Activated naive CD4-positive, alpha-beta T cell treated with anti-CD3 and anti-CD28 coated beads, Interleukin-2, amount 50 U/mL, for 16 hours (primary cell): ENCODE results near the gene RAC2.
"Not testable (repeated sequence)": the region's sequence is repeated elsewhere in the genome, so short reads cannot be mapped to it uniquely, and the experiment has no call there.

Source experiments
- DNase-seq: peaks from one replicate; pipeline ENCODE4 v3.0.0-alpha.2; 2020

Gene RAC2

DNA sequence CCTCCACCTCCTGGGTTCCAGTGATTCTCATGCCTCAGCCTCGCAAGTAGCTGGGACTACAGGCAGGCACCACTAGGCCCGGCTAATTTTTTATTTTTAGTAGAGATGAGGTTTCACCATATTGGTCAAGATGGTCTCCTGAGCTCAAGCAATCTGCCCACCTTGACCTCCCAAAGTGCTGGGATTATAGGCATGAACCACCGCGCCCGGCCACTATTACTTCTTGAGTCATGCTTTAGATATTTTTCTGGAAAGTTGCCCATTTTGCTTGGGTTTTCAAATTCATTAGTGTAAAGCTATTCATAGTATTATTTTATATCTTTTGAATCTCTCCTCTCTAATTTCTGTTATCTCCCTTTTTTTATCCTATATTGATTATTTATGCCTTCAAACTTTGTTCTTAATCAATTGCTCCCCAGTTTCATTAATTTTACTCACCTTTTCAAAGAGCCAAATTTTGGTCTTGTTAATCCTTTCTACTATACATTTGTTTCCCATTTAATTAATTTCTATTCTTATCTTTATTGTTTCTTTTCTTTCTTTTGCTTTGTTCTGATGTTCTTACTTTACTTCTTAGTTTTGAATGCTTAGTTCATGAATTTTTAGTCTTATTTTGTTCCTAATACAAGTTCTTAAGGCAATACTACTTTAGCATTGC lies 10.3 kb upstream of the RAC2 start:
- no peak for DNase-seq

DNA sequence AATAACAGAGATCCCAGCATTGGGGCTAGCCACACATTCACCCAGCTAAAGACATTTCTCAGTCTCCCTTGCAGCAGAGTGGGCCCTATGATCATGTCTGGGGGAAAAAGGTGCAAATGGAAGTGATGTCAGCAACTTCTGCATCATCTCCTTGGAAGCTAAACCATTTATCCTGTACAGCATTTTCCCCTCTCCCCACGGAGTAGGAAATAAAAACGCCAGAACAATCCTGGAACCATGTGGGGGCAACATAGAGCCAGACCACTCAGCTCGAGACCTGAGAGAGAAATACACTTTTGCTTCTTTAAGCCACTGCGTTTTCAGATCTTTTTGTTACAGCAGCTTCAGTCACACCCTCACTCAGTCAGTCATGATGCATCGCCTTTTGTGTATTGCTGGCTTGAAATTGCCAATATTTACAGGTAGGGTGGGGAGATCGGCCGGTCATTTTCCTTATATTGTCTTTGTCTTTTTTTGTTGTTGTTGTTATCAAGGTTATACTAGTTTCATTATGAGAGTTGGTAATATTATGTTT lies 9.1 kb upstream of the RAC2 start:
- DNase-seq: no peak

DNA sequence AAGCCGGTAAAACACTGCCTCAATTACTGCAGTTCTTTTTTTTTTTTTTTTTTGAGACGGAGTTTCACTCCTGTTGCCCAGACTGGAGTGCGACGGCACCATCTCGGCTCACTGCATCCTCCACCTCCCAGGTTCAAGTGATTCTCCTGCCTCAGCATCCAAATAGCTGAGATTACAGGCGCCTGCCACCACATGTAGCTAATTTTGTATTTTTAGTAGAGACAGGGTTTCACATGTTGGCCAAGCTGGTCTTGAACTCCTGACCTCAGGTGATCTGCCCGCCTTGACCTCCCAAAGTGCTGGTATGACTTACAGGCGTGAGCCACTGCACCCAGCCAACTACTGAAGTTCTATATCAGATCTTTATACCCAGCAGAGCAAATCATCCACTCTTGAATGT lies 7.8 kb upstream of the RAC2 start:
- DNase-seq: not testable (repeated sequence)

DNA sequence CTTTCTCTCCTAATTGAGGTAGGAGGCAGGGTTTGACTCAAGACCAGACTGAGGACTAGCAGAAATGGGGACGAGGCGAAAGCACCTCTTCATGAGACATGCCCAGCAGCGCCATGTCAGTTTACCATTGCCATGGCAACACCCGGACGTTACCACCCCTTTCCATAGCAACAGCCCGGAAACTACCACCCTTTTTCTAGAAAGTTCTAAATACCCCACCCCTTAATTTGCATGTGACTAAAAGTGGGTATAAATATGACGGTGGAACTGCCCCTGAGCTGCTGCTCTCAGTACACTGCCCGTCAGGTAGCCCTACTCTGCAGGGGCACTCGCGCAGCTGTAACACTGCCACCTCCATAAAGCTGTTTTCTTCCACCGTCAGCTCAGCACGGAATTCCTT lies 5.9 kb upstream of the RAC2 start:
- no peak for DNase-seq

DNA sequence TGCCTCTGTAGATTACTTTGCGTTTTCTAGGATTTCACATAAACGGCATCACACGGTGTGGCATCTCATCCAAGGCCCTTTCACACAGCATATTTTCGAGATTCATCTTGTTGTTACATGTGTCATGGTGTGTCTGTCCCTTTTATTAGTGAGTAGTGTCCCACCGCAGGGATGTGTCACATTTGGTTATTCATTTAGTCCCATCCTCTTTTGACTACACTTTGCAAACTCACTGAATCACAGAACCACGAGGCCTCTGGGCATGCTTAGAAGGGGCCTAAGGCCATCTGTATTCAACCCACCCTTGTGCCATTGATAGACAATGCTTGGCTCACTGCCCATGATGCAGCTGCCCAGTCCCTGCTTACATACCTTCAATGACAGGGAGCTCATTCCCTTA lies 4.2 kb upstream of the RAC2 start:
- no peak for DNase-seq

DNA sequence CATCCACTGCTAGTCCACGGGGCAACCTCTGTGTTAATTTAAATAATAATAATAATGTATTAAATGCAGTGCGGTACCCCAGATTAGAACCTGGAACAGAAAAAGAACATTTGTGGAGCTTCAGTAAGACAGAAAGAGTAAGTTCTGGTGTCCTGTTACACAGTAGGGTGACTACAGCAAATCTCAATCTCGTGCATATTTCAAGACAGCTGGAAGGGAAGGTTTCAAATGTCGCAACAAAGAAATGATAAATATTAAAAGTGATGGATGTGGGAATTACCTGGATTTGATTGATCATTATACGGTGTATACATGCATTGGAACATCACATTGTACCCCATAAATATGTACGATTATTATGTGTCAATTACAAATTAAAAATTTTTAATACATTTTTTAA lies 1.7 kb upstream of the RAC2 start:
- DNase-seq: no peak

DNA sequence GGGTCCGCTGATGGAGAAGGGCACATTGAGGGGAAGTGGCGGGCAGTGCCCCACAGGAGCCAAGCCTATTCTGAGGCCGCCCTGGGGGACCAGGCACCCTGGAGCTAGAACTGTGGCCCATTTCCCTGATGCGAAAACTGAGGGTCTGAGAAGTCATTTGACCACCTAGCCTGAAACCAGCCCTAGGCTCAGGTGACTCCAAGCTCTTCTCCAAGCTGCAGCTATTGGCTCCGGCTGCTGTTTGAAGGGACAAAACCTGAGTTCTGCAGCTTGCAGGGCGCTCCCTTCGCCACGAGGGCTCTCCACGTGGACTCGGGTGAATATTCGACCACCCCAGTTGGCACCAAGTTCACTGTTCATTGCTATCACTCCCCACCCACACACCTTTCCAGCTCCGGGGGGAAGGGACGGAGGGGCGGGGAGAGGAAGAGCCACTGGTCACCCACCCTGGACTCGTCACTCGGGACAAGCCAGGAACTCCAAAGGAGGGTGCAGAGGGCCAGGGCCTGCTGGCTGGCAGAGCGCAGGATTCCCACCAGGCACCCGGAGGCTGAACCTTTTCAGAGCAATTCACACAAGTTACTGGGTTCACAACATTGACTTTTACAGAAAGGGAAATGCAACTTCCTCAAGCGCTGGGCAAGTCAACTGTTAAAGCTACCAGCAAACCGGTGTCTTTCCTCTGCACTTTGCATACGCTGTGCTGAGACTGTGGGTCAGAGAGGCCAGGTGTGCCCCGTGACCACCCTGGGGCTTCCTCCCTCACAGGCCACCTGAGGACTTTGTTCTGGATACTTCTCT lies 1.1 kb upstream of the RAC2 start:
- DNase-seq: no peak

DNA sequence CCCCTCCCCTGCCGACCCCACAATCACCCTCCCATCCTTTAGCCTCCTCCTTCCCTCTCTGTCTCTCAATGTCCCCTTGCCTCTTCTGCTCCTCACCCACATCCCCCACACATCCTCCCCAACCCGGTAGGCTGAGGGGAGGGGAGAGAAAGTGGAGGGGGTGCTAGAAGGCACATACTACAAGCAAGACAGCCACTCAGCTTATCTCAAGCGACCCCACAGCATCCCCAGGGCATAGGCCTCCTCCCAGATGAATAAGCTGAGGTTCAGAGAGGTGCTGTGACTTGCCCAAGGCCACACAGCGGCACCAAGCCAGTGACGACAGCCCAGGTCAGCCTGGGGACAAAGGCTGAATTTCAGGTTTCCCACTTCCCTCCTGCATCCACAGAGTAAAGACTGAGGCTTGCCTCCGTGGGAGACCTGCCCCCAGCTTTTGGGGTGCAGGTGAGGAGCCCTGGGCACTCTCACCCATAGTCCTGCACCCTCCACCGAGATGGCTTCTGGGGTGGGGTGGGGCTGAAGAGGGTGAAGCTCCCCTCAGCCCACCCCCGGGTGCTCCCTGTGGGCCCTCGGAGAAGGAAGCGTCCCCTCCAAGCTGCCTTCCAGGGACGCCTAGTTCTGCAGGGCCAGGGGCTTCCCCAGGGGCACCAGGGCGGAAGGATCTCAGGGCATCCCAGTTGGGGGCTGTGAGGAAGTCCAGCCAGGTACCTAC lies 511 bp downstream of the RAC2 start:
- DNase-seq: no peak

DNA sequence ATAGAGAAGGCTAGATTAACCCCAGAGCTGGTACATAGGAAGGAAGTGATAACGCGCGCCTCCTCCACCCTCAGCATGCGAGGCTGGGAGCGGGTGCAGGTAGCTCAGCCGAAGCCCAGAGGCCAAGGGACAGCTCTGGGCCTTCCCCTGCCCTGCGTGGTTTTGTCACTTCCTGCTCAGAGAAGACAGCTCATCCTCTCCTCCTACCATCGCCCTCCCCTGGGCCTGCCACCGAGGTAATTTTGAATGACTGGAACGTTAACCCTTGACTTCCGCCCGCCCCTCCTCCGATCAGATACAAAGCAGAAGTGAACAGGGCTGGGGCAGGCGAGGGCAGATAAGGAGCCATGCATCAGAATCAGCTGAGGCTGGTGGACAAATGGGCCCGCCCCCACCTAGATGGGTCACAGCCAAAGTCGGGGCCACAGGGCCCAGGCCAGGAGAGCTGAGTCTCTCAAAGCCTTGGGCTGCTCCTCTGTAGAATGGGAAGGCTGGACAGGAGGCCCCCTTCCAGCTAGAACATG lies 1.6 kb downstream of the RAC2 start:
- DNase-seq: peak; percentile 90

DNA sequence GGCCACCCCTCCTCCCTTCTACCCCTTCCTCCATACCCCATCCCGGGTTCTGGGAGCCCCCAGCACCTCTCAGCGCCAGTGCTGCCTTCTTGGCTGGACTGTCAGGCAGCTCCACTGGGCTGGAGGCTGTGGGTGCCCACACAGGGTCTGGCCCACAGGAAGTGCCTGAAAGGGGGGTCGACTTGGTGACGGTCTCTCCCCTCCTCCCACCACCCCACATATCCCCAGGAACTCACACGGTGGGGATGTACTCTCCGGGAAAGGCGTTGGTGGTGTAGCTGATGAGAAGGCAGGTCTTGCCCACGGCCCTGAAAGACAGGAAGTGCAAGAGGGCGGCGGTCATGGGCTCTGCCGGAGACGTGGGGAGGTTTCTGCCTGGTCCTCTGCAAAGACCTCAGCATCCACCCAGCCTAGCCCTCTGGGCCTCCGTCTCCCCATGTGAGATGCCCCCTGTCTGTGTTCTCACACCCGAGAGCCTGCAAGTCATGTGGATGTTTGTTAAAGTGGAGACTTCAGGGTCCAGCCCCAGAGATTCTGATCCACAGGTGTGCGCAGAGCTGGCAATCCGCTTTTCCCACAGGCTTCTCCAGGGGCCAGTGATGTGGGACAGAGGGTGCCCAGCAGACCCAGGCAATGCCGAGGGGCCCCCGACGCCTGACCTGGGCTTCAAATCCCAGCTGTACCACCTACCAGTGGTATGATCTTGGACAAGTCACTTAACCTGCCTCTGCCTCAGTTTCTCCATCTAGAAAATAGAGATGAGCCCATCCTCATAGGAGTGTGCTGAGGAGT lies 2.5 kb downstream of the RAC2 start:
- peak; percentile 37 for DNase-seq

DNA sequence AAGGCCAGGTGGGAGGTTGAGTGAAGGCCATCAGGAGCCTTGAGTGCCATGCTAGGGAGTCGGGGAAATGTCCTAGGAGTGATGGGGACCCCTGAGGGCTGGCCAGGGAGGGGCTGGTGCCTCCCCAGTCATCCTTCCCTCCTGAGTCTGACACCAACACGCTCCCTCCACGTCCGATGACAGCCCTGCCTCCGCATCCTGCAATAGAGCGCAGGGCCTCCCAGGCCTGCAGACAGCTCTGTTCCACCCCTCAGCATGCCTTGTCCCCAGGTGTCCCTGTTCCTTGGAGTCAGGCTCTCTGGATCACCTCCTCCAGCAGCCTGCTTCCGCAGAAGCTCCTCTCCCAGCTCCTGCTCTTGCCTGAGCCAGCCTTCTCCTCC lies 3.1 kb downstream of the RAC2 start:
- no peak for DNase-seq

DNA sequence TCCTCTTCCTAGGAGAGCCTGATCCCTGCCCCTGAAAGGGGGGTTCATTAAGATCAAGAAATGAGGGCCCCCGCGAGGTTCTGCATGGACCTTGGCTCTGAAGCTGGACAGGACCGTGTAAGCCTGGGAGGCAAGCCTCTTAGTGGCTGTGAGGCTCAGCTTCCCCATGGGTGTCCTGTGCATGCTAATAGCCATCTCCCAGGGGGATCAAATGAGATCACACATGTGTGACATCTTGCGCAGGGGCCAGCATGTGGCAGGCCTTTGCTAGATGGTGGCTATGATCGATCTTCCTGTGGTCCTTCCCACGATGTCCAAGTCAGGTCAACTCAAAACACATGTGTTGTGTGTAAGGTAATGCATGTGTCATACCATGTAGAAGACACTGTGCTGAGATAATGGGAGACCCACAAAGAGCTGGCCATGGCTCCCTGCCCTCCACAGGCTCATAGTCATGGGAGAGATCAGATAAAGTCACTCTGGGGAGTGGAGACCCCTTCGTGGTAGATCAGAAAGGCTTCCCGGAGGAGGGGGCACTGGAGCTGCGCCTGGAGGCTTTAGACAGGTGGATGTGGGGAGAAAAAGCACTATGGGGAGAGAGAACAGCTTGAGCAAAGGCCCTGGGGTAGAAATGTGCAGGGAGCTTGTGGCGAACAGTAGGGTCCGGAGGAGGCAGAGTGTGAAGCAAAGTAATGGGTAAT lies 3.7 kb downstream of the RAC2 start:
- DNase-seq: no peak

DNA sequence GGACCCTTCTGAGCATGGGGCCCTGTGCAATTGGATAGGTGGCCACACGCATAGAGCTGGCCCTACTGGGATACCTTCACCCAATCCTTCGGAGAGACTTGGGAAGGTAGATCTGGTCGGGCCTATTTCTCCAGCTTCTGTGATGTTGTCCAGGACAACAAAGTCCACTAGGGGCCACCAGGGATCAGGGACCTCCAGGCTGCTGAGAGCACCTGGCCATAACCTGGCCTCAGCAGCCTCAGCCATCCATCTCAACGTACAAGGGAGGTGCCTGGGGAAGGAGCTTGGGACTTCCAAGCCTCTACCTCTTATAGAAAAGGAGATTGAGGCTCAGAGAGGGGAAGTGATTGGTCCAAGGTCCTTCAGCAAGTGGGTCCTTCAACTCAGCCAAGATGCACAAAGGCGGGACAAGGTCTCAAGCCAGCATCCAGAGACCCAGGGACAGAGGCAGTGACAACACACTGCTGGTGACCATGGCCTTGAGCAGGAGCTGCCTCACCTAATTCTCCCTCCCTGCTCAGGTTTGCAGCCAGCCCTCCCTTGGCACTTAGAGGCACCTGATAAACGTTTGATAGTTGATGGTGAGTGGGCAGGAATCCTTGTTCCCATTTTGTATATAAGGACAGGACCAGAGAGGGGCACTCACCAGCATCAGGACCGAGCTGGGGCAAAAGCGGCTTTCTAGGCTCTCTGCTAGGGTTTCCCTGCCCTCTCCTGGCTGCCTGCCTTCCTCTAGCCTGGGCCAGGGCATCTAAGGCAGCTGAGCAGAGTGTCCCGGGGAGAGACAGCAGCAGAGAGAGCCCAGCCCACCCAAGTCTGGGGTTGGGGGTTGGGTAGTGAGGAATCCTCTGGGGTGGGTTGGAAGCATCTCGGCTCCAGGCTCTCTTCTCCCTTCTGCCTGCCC lies 4.5 kb downstream of the RAC2 start:
- DNase-seq: no peak

DNA sequence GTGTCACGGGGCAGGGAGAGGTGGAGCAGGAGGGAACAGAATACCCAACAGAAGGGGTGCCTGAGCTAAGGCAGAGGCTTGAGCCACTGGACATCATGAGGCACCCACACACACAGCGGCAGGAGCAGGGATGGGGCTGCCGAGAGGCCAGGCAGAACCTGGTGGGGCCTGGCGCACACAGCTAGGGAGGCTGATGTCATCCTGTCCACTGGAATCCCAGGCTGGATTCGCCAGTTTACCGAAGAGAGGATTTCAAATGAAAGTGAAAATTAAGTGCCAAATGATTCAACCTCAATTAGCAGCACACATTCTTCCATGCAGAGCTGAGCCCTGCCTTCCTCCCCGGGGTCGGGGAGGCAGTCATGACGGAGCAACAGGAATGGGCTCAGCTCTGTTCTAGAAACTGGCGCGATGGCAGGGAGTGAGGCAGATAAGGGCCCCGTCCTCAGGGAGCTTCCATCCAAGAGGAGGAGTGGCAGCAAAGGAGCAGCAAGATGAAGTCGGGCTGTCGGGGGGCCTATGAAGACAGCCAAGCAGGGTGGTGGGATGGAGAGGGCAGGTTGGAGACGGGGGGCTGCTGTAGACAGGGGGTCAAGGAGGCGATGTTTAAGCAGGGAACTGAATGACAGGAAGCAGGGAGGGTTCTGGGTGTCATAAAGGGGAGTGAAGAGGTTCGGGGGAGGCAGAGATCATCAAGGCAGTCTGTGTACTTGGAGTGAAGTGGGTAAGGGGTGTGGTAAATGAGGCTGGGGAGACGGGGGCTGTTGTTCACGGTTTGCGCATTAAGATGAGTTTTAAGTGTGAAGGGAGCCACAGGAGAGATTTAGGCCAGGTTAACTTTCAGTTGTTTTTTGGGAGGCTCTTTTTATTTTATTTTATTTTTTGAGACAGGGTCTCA lies 6.4 kb downstream of the RAC2 start:
- DNase-seq: no peak

DNA sequence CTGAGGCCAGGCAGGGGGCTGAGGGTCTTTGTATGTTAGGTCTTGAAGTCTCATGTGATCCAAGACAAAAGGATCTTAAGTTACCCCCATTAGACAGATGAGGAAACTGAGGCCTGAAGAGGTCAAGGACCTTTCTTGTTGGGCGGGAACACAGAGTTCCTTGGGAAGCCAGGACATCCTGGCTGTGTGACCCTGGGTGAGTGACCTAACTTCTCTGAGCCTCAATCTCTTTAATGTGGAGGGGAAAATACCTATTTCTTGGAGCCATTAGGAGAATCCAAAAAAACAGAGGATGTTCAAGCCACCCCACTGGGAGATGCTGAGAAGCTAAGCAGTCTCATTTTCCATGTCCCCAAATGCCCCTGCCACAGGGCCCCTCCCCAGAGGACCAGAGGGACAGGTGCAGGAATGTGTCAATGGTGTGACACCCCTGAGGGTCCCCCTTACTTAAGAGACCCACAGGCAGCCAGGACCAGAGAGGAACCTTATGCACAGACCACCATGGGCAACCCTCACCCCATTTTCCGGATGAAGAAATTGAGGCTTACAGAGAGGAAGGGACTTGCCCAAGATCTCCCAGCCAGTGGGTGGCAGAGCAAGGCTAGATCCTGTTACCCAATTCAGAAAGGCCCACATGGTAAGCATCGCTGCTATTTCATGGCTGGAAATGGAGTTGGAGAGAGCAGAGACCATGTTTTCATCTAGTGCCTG lies 8.0 kb downstream of the RAC2 start:
- no peak for DNase-seq

DNA sequence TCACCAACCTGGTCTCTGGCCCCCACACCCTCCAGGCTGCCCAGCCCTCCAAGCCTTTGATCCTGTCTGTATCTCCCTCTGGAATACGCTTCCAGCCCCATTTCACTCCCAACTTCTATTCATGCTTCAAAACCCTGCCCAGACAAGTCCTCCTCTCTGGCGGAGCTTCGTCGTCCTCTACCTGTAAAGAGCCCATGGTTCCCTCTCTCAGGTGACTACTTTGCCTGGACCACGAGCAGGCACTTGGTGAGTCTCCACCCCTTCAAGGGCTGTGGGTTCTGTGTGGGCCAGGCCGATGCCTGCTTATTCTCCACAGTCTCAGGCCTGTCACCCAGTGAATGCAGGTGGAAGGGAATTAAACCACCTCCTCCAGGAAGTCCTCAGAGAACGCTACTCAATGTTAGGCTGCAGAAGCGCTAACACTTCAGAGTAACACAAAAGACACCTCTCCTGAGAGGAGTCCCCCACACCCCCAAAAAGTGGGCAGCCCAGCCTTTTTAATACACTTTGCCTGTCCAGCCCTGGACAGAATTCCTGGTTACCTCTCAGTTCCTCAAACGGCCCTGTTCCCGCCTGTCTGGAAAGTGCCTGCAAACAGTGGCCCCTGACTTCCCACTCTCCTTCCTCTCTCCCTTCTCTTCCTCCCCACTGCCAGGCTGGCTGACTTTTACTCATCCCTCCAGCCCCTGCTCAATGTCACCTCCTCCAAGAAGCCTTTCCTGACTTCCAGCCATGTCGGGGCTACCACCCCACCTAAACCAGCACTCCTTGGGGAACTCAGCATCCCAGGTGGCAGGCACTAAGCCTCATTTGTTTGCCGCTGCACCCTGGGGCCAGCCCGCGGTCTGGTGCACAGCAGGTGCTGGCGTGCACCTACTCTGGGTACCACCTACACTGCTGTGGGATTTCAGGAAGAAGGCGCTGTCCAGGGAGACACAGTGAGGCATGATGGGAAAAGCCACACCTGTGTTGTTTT lies 9.0 kb downstream of the RAC2 start:
- DNase-seq: no peak

DNA sequence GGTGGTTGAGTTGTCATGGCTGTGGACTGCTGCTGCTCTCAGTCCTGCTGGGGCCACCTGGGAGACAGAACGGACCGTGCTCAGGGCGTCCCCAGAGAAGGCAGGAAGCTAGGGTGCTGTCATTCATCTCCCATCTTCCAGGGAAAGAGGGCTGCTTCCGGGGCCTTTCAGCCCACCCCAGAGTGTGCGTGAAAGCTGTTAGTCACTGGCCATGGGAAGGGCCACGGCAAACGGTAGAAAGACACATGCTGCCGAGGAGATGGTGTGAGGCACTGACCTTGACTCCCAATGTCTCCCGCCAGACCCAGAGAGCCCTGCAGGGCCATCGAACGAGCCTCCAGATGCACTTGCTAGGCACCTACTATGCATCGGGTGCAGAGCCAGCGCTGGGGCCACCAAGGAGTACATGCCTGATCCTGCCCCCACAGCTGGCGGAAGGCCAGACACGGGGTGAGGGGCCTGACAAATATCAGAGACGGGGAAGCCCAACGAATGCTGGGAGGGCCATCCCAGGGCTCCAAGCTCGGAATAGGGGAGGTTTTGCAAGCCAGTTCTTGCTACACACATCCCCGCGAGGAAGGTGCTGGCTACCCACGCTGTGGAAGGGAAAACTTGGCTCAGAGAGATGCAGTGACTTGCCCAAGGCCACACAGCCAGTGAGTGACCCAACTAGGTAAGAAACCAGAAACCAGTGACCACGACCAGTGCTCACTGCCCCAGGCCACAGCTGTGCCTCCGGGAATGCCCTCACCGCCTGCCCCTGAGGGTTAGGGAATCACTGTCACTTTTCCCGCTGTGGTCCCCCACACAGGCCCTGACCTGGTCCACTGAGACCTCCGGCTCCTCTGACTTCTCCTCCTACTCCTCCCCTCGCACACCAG lies 10.1 kb downstream of the RAC2 start:
- DNase-seq: no peak
